ENCODE data around the gene SNX33. TPM values are rescaled to one million over a fixed set of nuclear protein-coding genes. Genes with fewer than 3 reads are reported as not detected.

SNX33 gene
- polyA plus RNA-seq, 1 donor (not counting 4 experiments of a cell fraction or from before 2014, with no cell fraction given), result 21.7 TPM

DNA sequence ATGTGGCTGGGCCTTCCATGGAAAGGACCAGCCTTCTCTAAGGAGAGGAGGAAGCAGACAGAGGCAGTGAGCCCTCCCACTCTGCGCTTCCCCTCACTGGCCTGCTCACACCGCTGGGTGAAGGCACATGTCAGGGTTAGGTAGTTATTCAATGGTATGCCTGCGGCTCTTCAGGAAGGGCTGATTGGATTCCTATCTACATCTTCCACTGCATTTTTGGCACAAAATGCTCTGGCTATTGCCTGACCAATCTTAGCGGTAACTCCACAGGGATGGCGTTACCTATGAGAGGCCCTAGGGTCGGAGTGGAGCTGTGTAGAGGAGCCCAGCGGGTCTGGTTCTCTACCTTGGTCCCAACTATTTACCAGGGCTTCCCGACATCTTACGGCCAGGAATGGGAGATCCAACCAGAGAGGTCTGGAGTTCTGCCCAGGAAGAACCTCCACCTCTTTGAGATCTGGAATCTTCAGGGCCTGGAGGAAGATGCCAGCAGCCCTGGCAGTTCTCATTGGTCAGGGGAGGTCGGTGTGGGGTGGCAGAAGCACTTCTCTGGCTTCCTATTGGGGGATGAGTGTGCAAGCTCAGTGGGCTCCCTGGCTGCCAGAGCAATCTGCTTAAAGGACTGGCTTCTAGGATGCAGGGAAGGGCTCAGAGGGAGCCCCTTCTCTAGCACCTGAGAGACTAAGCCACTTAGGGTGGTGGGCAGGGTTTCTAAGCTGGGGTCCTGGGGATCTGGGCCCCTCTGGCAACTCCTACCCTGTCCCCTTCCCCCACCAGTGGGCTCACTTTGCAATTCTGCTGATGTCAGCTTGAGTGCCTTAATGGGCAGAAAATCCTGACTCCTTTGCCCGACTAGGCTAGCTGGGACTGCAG, 24.3 kb downstream of the SNX33 start:
- peak; percentile 43 for FAIRE-seq
- TF ChIP-seq, protein P1, sequence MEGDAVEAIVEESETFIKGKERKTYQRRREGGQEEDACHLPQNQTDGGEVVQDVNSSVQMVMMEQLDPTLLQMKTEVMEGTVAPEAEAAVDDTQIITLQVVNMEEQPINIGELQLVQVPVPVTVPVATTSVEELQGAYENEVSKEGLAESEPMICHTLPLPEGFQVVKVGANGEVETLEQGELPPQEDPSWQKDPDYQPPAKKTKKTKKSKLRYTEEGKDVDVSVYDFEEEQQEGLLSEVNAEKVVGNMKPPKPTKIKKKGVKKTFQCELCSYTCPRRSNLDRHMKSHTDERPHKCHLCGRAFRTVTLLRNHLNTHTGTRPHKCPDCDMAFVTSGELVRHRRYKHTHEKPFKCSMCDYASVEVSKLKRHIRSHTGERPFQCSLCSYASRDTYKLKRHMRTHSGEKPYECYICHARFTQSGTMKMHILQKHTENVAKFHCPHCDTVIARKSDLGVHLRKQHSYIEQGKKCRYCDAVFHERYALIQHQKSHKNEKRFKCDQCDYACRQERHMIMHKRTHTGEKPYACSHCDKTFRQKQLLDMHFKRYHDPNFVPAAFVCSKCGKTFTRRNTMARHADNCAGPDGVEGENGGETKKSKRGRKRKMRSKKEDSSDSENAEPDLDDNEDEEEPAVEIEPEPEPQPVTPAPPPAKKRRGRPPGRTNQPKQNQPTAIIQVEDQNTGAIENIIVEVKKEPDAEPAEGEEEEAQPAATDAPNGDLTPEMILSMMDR (optimal IDR thresholded peaks at IDR 0.05 in 1 of 3, IDR thresholded peaks at IDR 0.05 in 1 of 3, conservative IDR thresholded peaks at IDR 0.05 in 1 of 3; ENCODE audit: extremely low read depth in 1 of 3, insufficient read depth in 2 of 3, low read length in 3 of 3), result no peak
- TF ChIP-seq EZH2 (IDR thresholded peaks at IDR 0.05; ENCODE audit: low read length), result no peak
- no peak for DNase-seq (ENCODE audit: low read depth, low spot score)
- Histone ChIP-seq H3K4me3 (ENCODE audit: control insufficient read depth in 2 of 3, extremely low read depth in 1 of 3, insufficient read depth in 2 of 3, low read depth in 1 of 3, low read length in 3 of 3) (no peak overlapping the region), H3K9me1 (ENCODE audit: control insufficient read depth, extremely low read depth, insufficient read depth, low read length) (no peaks in the 10 kb centered on the region), H3K36me3 (ENCODE audit: control insufficient read depth in 2 of 2, extremely low read depth in 1 of 2, insufficient read depth in 2 of 2, low read length in 2 of 2) (no peaks in the 10 kb centered on the region), H2AFZ (ENCODE audit: control insufficient read depth, low read length) (no peak overlapping the region), H3K27me3 (ENCODE audit: control insufficient read depth, extremely low read depth, insufficient read depth, low read length) (no peaks in the 10 kb centered on the region), H3K9ac (ENCODE audit: control insufficient read depth, extremely low read depth, insufficient read depth, low read length) (peak overlapping the region; percentile 24), H3K27ac (ENCODE audit: control insufficient read depth, insufficient read depth, low read length) (peak overlapping the region; percentile 77), H4K20me1 (ENCODE audit: control insufficient read depth, extremely low read depth, insufficient read depth, low read length) (no peaks in the 10 kb centered on the region), H3K79me2 (ENCODE audit: control insufficient read depth, insufficient read depth, low read length) (no peaks in the 10 kb centered on the region), H3K4me2 (ENCODE audit: control insufficient read depth, extremely low read depth, insufficient read depth, low read depth, low read length) (no peak overlapping the region), H3K4me1 (ENCODE audit: control insufficient read depth, extremely low read depth, insufficient read depth, low read length) (peaks cover 52% of the 10 kb centered on the region), H3K9me3 (ENCODE audit: control insufficient read depth, low read depth, low read length) (no peaks in the 10 kb centered on the region)
- dilution Hi-C loops (cut with MboI; ENCODE audit: extremely low pct_ligation_motif_present, low sequenced_read_pairs), result no loop called here

DNA sequence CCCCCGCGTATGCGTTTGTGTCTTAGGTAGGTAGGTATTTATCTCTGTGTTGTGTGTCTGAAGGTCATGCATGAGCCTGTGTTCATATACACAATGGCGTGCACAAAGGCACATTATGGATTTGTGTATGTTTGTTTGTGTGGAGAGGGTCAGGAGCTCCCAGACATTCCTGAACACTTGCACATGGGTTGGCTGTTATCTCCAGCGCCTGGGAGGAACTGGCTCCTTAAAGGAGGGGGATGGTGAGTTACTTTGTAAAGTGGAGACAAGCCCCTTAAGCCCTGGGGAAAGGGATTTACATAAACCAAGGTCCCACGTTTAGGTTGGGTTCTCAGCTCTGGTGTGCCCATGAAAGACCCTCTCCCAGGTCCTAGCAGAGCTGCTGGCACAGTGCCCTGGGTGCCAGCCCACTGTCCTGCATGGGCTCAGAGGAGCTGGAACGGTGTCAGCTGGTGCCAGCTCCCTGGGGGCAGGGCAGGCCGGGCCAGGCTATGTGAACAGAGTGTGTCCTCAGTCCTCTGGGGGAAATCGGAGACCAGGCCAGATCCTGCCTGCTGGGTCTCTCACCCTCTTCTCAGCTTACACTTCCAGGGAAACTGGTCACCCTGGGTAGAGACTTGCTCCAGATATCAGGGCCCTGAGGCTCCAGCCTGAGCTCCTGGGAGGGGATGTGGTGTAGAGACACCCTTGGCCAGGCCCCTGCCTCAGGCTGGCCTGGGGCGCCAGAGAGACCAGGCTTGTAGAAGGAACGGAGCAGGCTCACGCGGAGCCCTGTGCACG, 25.1 kb downstream of the SNX33 start:
- H2AFZ ChIP-seq (ENCODE audit: control insufficient read depth, low read length), result peak overlapping the region; percentile 31
- H4K20me1 ChIP-seq (ENCODE audit: control insufficient read depth, extremely low read depth, insufficient read depth, low read length), result no peaks in the 10 kb centered on the region
- no peaks in the 10 kb centered on the region for H3K9me3 ChIP-seq (ENCODE audit: control insufficient read depth, low read depth, low read length)
- H3K27ac ChIP-seq (ENCODE audit: control insufficient read depth, insufficient read depth, low read length), result peak overlapping the region; percentile 77
- no peak overlapping the region for H3K4me3 ChIP-seq (ENCODE audit: control insufficient read depth in 2 of 3, extremely low read depth in 1 of 3, insufficient read depth in 2 of 3, low read depth in 1 of 3, low read length in 3 of 3)
- H3K36me3 ChIP-seq (ENCODE audit: control insufficient read depth in 2 of 2, extremely low read depth in 1 of 2, insufficient read depth in 2 of 2, low read length in 2 of 2), result no peaks in the 10 kb centered on the region
- FAIRE-seq, result peak; percentile 95
- no peak for TF ChIP-seq EZH2 (IDR thresholded peaks at IDR 0.05; ENCODE audit: low read length)
- dilution Hi-C loops (cut with MboI; ENCODE audit: extremely low pct_ligation_motif_present, low sequenced_read_pairs), result no loop called here
- H3K9ac ChIP-seq (ENCODE audit: control insufficient read depth, extremely low read depth, insufficient read depth, low read length), result peak overlapping the region; percentile 69
- DNase-seq (ENCODE audit: low read depth, low spot score), result no peak
- H3K9me1 ChIP-seq (ENCODE audit: control insufficient read depth, extremely low read depth, insufficient read depth, low read length), result no peaks in the 10 kb centered on the region
- H3K79me2 ChIP-seq (ENCODE audit: control insufficient read depth, insufficient read depth, low read length), result no peaks in the 10 kb centered on the region
- H3K4me2 ChIP-seq (ENCODE audit: control insufficient read depth, extremely low read depth, insufficient read depth, low read depth, low read length), result peak overlapping the region; percentile 39
- no peaks in the 10 kb centered on the region for H3K27me3 ChIP-seq (ENCODE audit: control insufficient read depth, extremely low read depth, insufficient read depth, low read length)
- H3K4me1 ChIP-seq (ENCODE audit: control insufficient read depth, extremely low read depth, insufficient read depth, low read length), result peaks cover 43% of the 10 kb centered on the region

All from keratinocyte (primary cell).